Colon (tissue), 2 donors: ENCODE measurements around the gene NAT14.

Experiments
- FAIRE-seq: peaks from 2 replicates; lab custom pipeline; 2012; peaks lifted over from hg19 to GRCh38; lab: Jason Lieb, UNC
- donor health status: control.
- donor health status: control.

The NAT14 gene

DNA sequence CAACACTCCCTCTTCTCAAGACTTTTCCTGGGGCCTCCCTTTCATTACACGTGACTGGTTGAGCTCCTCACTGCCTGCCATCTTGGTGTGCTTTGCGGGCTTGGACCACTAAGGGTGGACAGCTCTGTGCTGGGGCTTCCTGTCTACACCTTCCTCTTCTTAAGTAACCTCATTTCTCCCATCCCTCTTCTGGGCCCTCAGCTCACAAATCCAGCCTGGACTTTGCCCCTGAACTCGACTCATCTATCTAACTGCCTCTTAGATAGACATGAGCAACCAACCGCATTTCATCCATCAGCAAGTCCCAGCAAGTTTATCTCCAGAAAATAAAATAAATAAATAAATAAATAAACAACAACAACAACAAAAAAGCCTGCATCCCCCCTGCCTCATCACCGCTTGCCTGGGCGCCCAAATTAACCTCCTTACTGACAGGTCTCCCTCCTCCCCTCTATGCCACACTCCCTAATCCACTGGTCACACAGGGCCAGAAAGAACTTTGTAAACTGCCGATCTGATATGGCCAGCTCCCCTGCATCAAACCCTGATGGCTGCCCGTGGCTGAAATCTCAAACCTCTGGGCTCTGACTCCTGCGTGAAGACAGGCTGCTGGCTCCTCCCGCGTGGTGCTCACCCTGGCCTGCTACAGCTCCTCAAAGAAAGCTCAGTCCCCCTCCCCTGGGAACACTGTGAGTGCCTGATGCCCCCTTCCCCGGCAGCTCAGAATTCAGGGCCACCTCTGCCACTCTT is 31.3 kb upstream of the NAT14 start:
- no peak for FAIRE-seq

DNA sequence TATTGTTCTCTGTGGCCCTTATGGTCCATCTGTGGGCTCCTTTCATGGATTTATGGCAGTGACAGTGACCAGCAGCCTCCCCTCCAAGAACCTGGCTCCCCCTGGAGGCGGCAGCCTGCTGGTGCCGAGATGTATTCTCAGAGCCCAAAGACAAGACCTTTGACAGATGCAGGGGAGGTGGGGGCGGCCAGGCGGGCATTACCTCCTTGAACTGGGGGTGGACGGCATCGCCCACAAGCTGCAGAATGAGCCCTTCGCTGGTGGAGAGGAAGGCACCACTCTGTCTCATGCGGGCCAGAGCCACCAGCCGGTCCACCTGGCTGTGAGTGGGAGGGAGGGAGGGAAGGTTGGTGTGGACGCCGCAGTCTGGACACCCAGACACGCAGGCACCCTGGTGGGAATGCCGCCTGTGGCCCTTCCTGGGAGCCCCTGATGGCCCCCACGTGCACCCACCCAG is 30.2 kb upstream of the NAT14 start:
- no peak for FAIRE-seq

DNA sequence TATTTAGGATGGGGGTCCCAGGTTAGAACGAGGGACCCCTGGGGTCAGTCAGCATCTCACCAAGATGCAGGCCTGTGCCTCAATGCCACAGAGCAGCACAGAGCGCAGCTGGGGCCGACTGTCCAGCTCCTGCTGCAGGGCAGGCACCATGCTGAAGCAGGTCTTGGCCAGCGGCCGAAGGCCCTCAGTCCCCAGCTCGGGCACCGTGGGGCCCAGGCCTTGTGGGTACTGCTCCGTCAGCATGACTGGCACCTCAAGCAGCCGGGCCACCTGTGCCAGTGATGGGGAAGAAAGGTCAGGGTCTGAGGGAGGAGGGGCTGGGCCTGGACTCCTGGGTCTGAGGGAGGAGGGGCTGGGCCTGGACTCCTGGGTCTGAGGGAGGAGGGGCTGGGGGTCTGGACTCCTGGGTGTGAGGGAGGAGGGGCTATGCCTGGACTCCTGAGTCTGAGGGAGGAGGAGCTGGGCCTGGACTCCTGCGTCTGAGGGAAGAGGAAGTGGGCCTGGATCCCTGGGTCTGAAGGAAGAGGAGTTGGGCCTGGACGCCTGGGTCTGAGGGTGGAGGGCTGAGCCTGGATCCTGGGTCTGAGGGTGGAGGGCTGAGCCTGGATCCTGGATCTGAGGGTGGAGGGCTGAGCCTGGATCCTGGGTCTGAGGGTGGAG is 29.3 kb upstream of the NAT14 start:
- no peak for FAIRE-seq

- no peak for FAIRE-seq
Measured at GRCh38 chr19:55456347-55456746, 28.6 kb upstream of the NAT14 start.

- FAIRE-seq = no peak
Measured at GRCh38 chr19:55457683-55458457, 27.1 kb upstream of the NAT14 start.

GRCh38 chr19:55459551-55459949 is 25.4 kb upstream of the NAT14 start:
- no peak for FAIRE-seq

DNA sequence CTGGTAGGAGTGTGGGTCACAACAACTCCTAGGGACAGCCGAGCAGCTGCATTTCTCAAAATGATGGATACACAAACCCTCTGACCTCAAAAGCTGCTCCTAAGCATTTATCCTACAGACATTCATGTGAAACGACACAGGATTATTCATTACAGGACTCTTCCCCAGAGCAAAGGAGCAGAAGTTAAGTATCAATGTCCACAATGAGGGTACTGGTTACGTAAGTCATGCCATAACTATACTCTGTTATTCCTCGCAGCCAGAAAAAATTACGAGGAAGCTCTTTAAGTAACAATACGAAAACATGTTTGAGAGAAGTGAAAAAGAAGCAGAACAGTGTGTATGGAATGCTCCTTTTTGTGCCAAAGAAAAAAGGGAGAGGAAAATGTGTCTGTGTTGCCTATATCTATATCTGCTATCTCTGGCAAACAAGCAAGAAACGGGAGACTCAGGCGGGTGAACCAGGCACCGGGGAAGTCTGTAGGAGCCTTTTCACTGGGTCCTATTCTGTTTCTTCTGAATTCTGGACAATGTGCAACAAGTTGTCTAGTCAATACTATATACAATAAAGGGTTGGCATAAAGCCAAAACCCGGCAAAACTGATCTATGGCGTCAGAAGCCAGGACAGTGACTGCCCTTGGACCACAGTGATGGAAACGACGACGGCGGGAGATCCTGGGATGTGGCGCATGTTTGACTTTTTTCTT is 24.9 kb upstream of the NAT14 start:
- FAIRE-seq = no peak

DNA sequence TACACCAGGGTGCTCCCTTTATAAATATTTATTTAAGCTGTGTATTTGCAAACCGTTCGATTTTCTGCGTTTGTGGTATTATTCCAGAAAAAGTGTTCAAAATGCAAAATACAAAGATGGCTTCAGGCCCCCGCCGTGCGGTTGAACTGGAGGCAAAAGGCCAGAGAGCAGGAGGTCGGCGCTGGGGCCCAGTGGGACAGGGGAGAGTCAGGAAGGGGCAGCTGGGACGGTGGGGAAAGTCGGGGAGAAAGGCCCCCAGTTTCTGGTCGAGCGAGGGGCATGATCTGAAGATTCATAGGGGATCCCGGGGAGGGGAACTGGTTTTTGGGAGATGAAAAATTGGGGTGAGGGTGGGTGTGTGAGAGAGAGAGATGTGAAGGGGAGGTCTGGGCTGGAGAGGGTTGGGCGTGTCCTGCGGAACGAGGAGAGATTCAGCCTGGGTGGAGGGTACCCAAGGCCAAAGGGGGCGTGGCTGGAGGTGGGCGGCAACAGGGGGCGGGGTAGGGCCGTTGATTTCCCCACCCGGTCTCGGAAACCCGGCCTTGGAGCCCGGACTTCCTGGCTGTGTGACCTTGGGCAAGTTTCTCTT is 24.2 kb upstream of the NAT14 start:
- FAIRE-seq = no peak

GRCh38 chr19:55461259-55461973 is 23.6 kb upstream of the NAT14 start, which contains the start of gene ISOC2:
Gene ISOC2 (minus strand): TSS chr19:55461642. CDS start chr19:55456486, 5,156 bp downstream.
- peak; percentile 87 for FAIRE-seq

GRCh38 chr19:55461974-55462626 is 22.9 kb upstream of the NAT14 start:
- FAIRE-seq = no peak

DNA sequence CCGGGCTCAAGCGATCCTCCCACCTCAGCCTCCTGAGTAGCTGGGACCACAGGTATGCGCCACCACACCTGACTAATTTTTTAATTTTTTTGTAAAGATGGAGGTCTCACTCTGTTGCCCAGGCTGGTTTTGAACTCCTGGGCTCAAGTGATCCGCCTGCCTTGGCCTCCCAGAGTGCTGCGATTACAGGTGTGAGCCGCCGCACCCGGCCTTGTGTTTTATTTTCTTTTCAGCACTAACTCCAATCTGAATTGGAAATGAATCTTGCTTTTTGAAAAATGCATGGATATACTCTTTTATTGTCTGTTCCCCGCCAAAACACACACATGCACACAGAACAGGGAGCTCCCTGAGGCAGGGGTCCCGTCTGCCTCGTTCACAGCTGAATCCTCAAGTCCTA is 22.3 kb upstream of the NAT14 start:
- no peak for FAIRE-seq

DNA sequence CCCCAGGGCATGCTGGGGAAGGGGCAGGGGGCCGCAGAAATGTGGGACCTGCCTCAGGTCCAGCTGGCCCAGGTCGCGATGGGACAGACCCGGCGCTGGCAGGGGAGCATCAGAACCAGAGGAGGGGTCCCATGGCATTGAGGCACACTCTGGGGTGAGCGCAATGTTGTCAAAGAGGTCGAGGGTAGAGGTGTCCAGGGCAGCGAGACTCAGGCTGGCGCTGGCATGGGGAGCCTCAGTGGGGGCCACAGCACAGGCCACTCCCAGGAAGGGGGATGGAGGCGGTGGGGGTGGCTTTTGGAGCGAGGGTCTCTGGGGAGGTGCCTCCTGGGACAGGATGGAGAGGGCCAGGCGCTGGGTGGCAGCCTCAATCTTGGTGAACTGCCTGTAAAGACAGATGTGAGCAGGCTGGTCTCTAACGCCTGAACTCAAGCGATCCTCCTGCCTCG is 21.4 kb upstream of the NAT14 start:
- no peak for FAIRE-seq

DNA sequence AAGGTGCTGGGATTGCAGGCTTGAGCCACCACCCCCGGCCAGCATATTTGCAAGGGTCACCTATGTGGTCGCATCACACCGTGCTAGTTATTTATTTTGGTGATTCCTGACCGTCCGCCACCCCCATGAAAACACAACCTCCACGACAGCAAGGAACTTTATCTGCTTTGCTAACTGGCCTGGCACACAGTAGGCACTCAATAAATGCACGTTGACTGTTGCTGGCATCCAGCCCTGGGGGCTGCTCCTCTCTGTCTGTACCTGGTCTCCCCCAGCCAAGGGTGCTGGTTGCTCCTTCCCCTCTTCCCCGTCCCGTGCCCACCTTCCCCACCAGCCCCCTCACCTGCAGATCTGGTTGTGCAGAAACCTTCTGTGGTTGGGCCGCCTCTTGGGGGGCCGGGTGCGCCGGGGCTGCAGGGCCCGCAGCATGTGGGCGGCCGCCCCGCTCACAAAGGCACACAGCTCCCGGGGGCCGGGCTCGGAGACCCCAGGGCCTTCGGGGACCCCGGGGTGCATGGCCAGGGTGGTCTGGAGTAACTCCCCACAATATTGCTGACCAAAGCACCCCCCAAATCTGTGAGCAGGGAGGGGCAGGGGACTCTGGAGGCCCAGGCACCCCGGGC is 20.8 kb upstream of the NAT14 start:
- no peak for FAIRE-seq

- no peak for FAIRE-seq
Measured at GRCh38 chr19:55464662-55465054, 20.3 kb upstream of the NAT14 start, which contains the start of gene C19orf85. Gene C19orf85 (minus strand): TSS chr19:55464751. CDS start chr19:55464554, 197 bp downstream.

- FAIRE-seq = no peak
Measured at GRCh38 chr19:55465460-55466240, 19.3 kb upstream of the NAT14 start.

GRCh38 chr19:55466241-55466614 is 18.8 kb upstream of the NAT14 start:
- FAIRE-seq = no peak

DNA sequence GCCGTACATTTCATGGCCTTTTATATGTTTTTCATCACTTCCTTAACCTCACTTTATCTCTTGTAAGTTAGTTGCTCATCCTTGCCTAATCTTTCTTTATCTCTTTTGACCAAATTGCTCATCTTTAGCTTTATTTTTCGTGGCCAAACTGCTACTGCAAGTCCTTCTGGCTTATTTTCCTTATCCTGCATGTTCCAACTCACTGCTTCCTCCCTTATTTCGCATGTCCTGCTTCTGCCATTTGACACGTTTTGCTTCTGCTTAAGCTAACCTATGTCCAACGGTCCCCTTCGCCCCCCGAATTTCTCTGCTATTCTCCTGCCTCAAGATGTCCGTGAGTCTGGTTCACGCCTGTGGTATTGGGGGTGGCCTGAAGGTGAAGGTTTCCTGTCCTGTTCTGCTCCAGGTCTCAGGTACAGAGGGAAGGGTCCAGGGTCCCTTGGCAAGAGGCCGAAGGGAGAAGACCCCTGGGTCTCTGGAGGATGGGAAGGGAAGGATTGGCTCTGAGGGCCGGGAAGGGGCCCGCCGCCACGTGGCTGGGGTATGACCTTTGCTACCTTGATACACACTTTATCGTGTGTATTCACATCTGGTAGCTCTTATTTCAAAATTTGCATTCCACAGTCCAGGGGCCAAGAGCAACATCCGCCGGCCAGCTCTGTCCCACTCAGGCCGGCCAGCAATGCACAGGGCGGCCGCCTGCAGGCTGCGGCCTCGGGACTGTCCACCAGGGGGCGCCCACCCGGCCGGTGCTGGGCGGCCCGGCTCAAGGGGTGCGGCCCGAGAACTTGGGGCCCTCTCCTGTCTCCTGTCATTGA is 17.5 kb upstream of the NAT14 start:
- FAIRE-seq = no peak

GRCh38 chr19:55468054-55468393 is 17.0 kb upstream of the NAT14 start:
- no peak for FAIRE-seq
